HL-60 (cell line): ENCODE data around the gene MAMSTR.

Experiments used
- DNase-seq, 2 experiments: peaks; one replicate each; pipeline ENCODE4 v3.0.0-alpha.2; 2010 to 2020; ENCODE audit warnings: low read depth in 1 of 2, low spot score in 1 of 2
- H3K27ac ChIP-seq: fragments of 250-450 bp; sonication (Bioruptor Pico); replicated peaks from 2 replicates; pipeline ENCODE4 v1.5.1; 2020; ENCODE audit warnings: mild to moderate bottlenecking, moderate library complexity
- H3K27me3 ChIP-seq: fragments of 250-450 bp; sonication (Bioruptor Pico); 2 replicates; pipeline ENCODE4 v1.5.1; 2021; ENCODE audit warnings: mild to moderate bottlenecking, moderate library complexity; ENCODE audit not compliant: insufficient read depth, poor library complexity, severe bottlenecking
- H3K4me3 ChIP-seq: replicated peaks from 2 replicates; pipeline ENCODE4 v1.5.1; 2011; ENCODE audit warnings: mild to moderate bottlenecking, control low read depth, low read length; ENCODE audit not compliant: insufficient read depth
- CTCF ChIP-seq: IDR thresholded peaks from one replicate; pipeline ENCODE4 v1.5.1; 2011; ENCODE audit warnings: low read length, control low read depth, inconsistent platforms; ENCODE audit not compliant: insufficient read depth
- GABPA ChIP-seq: IDR thresholded peaks from 2 replicates; pipeline ENCODE4 v1.6.1; 2012; ENCODE audit warnings: low read depth
- POLR2AphosphoS5 ChIP-seq: IDR thresholded peaks from 2 replicates; pipeline ENCODE4 v1.6.1; 2012; ENCODE audit warnings: low read depth
- REST ChIP-seq: IDR thresholded peaks from 2 replicates; pipeline ENCODE4 v1.6.1; 2012; ENCODE audit warnings: low read depth; ENCODE audit not compliant: insufficient replicate concordance
- SPI1 ChIP-seq: IDR thresholded peaks from 2 replicates; pipeline ENCODE4 v1.6.1; 2012; ENCODE audit warnings: low read depth, mild to moderate bottlenecking, borderline replicate concordance

MAMSTR gene

GRCh38 chr19:48674921-48675824 lies 44.4 kb downstream of the MAMSTR start:
- H3K4me3 ChIP-seq: no peak overlapping the region
- peak; percentile 20 to 77 for DNase-seq
- peak; percentile 64 for TF ChIP-seq CTCF
- no peak for TF ChIP-seq POLR2AphosphoS5
- H3K27ac ChIP-seq: no peak overlapping the region
- no peaks in the 10 kb centered on the region for H3K27me3 ChIP-seq

- TF ChIP-seq SPI1 (no peak), CTCF (no peak), REST (no peak), GABPA (no peak), POLR2AphosphoS5 (no peak)
- no peaks in the 10 kb centered on the region for H3K27me3 ChIP-seq
- no peak overlapping the region for H3K4me3 ChIP-seq
- no peak for DNase-seq
- no peak overlapping the region for H3K27ac ChIP-seq
Observed at GRCh38 chr19:48674216-48674809, 45.2 kb downstream of the MAMSTR start.

GRCh38 chr19:48673436-48674100 lies 46.0 kb downstream of the MAMSTR start:
- TF ChIP-seq POLR2AphosphoS5 (no peak), REST (no peak), GABPA (no peak), CTCF (no peak), SPI1 (no peak)
- no peak for DNase-seq
- Histone ChIP-seq H3K27me3 (no peaks in the 10 kb centered on the region), H3K27ac (no peak overlapping the region), H3K4me3 (no peak overlapping the region)
